Naive thymus-derived CD4-positive, alpha-beta T cell (primary cell): ENCODE measurements around the gene CTNNBIP1. TPM values are rescaled to one million over a fixed set of nuclear protein-coding genes. Genes with fewer than 3 reads are reported as not detected.

Experiments used
- ATAC-seq: fragments of 150-1000 bp; cut with Tn5 transposase; 2 replicates; pipeline ENCODE4 v1.10.0; 2021; ENCODE audit warnings: mild to moderate bottlenecking, moderate library complexity
- CTCF ChIA-PET: fragments of 350-600 bp; sonication (Branson Sonifier 250); formaldehyde crosslinking; loops from one replicate; lab custom pipeline; 2021; ENCODE audit warnings: antibody characterized with exemption; lab: Charles Lee
- POLR2A ChIA-PET: fragments of 350-600 bp; sonication (Branson Sonifier 250); formaldehyde crosslinking; loops from one replicate; lab custom pipeline; 2021; ENCODE audit warnings: antibody characterized with exemption, inconsistent platforms; lab: Charles Lee
- DNase-seq, 9 donors: peaks; one replicate each; pipeline versions ENCODE4 v3.0.0 to v3.0.0-alpha.2; 2020 to 2022; ENCODE audit warnings: mixed read lengths in 1 of 9
- H3K27ac ChIP-seq: one replicate; pipeline ENCODE4 v1.7.0; 2013; ENCODE audit warnings: mild to moderate bottlenecking, low read depth, low read length, moderate library complexity
- H3K27me3 ChIP-seq, 2 donors: one replicate each; pipeline ENCODE4 v1.7.0; 2013; ENCODE audit warnings: low read length in 2 of 2, mild to moderate bottlenecking in 2 of 2, moderate library complexity in 2 of 2; ENCODE audit not compliant: control insufficient read depth in 2 of 2, insufficient read depth in 2 of 2
- H3K36me3 ChIP-seq, 3 experiments: 1 replicate in 2 of 3; 2 replicates in 1 of 3; pipeline ENCODE4 v1.7.0; 2013; ENCODE audit warnings: low read length in 3 of 3, mild to moderate bottlenecking in 3 of 3, moderate library complexity in 1 of 3; ENCODE audit not compliant: insufficient read depth in 3 of 3, control insufficient read depth in 2 of 3
- H3K4me1 ChIP-seq, 2 donors: one replicate each; pipeline ENCODE4 v1.7.0; 2013; ENCODE audit warnings: low read length in 2 of 2, mild to moderate bottlenecking in 2 of 2, moderate library complexity in 1 of 2; ENCODE audit not compliant: control insufficient read depth in 2 of 2, insufficient read depth in 2 of 2
- H3K4me3 ChIP-seq: 2 replicates; pipeline ENCODE4 v1.7.0; 2013; ENCODE audit warnings: mild to moderate bottlenecking, low read length
- H3K9me3 ChIP-seq, 3 experiments: 1 replicate in 2 of 3; 2 replicates in 1 of 3; pipeline ENCODE4 v1.7.0; 2013; ENCODE audit warnings: low read length in 3 of 3; ENCODE audit not compliant: control insufficient read depth in 2 of 3
- H3K27ac Mint-ChIP-seq, 9 donors: one replicate each; pipeline ENCODE4 v1.8.0; 2020 to 2022; ENCODE audit warnings: mixed read lengths in 9 of 9, mild to moderate bottlenecking in 8 of 9, moderate library complexity in 5 of 9, inconsistent platforms in 2 of 9
- H3K27me3 Mint-ChIP-seq, 5 donors: one replicate each; pipeline ENCODE4 v1.8.0; 2021 to 2022; ENCODE audit warnings: mixed read lengths in 5 of 5, mild to moderate bottlenecking in 1 of 5
- H3K36me3 Mint-ChIP-seq, 5 donors: one replicate each; pipeline ENCODE4 v1.8.0; 2020 to 2022; ENCODE audit warnings: mixed read lengths in 5 of 5, mild to moderate bottlenecking in 3 of 5, inconsistent platforms in 1 of 5
- H3K4me1 Mint-ChIP-seq, 7 donors: one replicate each; pipeline ENCODE4 v1.8.0; 2020 to 2022; ENCODE audit warnings: mixed read lengths in 7 of 7, mild to moderate bottlenecking in 3 of 7, inconsistent platforms in 1 of 7
- H3K4me3 Mint-ChIP-seq, 10 donors: one replicate each; pipeline ENCODE4 v1.8.0; 2020 to 2022; ENCODE audit warnings: mild to moderate bottlenecking in 10 of 10, mixed read lengths in 10 of 10, moderate library complexity in 6 of 10, inconsistent platforms in 2 of 10
- H3K9me3 Mint-ChIP-seq, 11 donors: one replicate each; pipeline ENCODE4 v1.8.0; 2020 to 2022; ENCODE audit warnings: mixed read lengths in 11 of 11, mild to moderate bottlenecking in 4 of 11, inconsistent platforms in 1 of 11, moderate library complexity in 1 of 11
- intact Hi-C, 2 donors: fragments of 100-400 bp; cut with micrococcal nuclease; formaldehyde crosslinking; loops; one replicate each; pipeline ENCODE4 v1.15.1; 2023
- polyA plus RNA-seq, 2 donors: library from polyadenylated mRNA; unstranded; fragments of 300-500 nt; fragmentation: Illumina TruSeq; gene quantifications; one replicate each; pipeline ENCODE4 v1.2.3, GENCODE V29; 2021
- total RNA-seq, 6 experiments: library from RNA in 5 of 6; stranded (reverse) in 5 of 6; gene quantifications; 1 replicate in 5 of 6; 2 replicates in 1 of 6; pipeline ENCODE4 v1.2.3 and lab custom pipeline; 2021 to 2026

CTNNBIP1 gene
- total and polyA plus RNA-seq, 7 experiments from 2014 or later: 5.3 to 17.2 (median 7.2) TPM

DNA sequence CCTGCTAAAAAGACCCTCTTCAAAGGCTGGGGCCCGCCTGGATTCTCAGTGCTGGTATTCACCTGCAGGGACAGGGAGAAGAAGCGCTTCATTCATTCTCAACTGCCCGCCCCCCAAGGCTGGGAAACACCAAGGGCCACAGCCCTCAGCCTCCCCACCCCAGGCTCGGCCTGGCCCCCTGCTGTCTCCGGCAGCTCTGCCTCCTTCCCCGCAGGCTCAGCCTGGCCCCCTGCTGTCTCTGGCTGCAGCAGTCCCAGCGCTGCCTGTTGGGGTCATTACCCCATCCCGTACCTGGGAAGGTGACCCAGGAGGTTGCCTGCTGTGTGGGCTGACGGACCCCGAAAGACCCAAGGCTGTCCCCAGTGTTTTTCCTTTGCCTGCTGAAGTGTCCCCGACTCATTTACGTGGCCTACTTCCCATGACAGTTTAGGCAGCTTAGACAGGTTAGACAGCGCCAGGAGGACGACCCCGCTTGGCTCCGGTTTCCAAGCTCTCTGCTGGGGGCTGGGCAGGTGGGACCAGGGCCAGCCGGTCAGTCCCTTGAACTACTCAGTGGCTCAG is 63.4 kb downstream of the CTNNBIP1 start:
- no peak for ATAC-seq
- H3K27me3 ChIP-seq: no peaks in the 10 kb centered on the region
- Mint-ChIP-seq H3K27ac (no peak overlapping the region), H3K9me3 (no peaks in the 10 kb centered on the region), H3K4me1 (peaks cover 6 to 14% (median 10%) of the 10 kb centered on the region in 7 donors), H3K36me3 (no peaks in the 10 kb centered on the region), H3K4me3 (no peak overlapping the region), H3K27me3 (peaks cover 0 to 12% (median 0%) of the 10 kb centered on the region in 5 donors)
- no peak overlapping the region for H3K4me3 ChIP-seq
- no peaks in the 10 kb centered on the region for H3K9me3 ChIP-seq
- POLR2A ChIA-PET: no interaction called here
- CTCF ChIA-PET: no interaction called here
- no peaks in the 10 kb centered on the region for H3K36me3 ChIP-seq
- intact Hi-C loops: no loop called here
- DNase-seq: no peak
- H3K4me1 ChIP-seq: peaks cover 0 to 5% of the 10 kb centered on the region in 2 donors
- H3K27ac ChIP-seq: no peak overlapping the region

DNA sequence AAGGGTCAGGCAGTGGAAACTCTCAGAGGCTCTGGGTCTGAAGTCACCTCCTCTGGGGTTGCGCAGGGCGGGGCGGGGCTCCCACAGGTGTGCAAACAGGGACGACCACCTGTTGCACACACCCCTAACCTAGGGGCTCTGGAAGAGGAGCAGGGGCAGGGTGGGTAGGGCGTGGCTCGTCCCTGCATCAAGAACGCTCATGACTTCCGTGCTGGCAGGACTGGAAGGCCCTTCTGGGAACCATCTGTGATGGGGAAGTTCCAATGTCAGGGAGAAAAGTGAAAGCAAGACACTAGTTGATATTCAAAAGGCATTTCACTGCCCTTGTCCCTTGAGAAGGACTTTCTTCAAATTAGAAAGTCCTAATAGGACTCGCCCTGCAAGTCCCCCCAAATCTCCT is 64.2 kb downstream of the CTNNBIP1 start:
- no peaks in the 10 kb centered on the region for H3K9me3 ChIP-seq
- H3K4me1 ChIP-seq: peaks cover 0 to 5% of the 10 kb centered on the region in 2 donors
- H3K27me3 ChIP-seq: no peaks in the 10 kb centered on the region
- DNase-seq: no peak
- ATAC-seq: no peak
- ChIA-PET CTCF (no interaction called here), POLR2A (no interaction called here)
- Mint-ChIP-seq H3K36me3 (no peaks in the 10 kb centered on the region), H3K27me3 (peaks cover 0 to 11% (median 0%) of the 10 kb centered on the region in 5 donors), H3K9me3 (no peaks in the 10 kb centered on the region), H3K4me1 (peaks cover 6 to 14% (median 10%) of the 10 kb centered on the region in 7 donors), H3K4me3 (no peak overlapping the region), H3K27ac (no peak overlapping the region)
- H3K4me3 ChIP-seq: no peak overlapping the region
- intact Hi-C loops: no loop called here
- H3K36me3 ChIP-seq: no peaks in the 10 kb centered on the region
- no peak overlapping the region for H3K27ac ChIP-seq

DNA sequence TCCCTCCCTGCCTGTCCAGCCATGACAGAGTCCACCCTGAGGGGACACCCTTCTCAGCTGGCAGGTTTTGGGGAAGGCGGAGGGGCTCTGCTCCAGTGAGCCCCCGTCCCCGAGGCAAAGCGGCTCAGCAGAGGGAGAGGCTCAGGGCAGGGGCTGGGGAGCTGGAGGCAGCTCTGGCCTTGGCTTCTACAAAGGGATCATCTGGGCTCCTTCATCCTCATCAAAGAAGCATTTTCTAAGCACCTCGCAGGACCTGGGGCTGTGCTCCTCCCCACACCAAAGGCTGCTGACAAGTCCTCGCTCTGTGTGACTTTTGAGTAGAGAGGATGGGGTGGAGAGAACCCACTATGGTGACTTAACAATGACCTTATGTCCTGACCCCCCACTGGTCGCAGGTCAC is 65.3 kb downstream of the CTNNBIP1 start:
- no peaks in the 10 kb centered on the region for H3K36me3 Mint-ChIP-seq
- CTCF ChIA-PET: no interaction called here
- H3K4me3 Mint-ChIP-seq: no peak overlapping the region

DNA sequence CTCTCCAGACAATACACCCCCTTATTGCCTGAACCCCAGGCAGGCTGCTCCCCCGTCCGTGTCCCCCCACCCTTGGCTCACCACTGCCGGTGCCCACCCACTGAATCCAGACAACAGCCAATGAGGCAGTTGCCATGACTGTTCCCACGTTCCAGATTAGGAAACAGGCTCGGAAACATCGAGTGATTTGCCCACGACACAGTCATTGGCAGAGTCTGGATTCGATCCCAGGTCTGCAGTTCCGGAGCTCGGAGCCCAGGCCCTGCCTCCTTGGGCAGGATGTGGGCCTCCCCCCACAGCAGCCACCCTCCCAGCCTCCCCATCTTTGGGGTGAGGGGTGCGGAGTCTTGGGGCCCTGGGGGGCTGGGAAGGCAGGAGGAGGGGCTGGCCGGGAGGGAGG is 66.0 kb downstream of the CTNNBIP1 start:
- POLR2A ChIA-PET: no interaction called here
- Mint-ChIP-seq H3K27ac (no peak overlapping the region), H3K4me3 (no peak overlapping the region), H3K27me3 (peaks cover 0 to 18% (median 0%) of the 10 kb centered on the region in 5 donors), H3K4me1 (peaks cover 0 to 4% (median 0%) of the 10 kb centered on the region in 7 donors), H3K9me3 (no peaks in the 10 kb centered on the region), H3K36me3 (no peaks in the 10 kb centered on the region)
- H3K4me1 ChIP-seq: no peaks in the 10 kb centered on the region
- H3K9me3 ChIP-seq: no peaks in the 10 kb centered on the region
- CTCF ChIA-PET: no interaction called here
- ATAC-seq (no peak), DNase-seq (no peak)
- H3K36me3 ChIP-seq: no peaks in the 10 kb centered on the region
- H3K4me3 ChIP-seq: no peak overlapping the region
- H3K27ac ChIP-seq: no peak overlapping the region
- H3K27me3 ChIP-seq: no peaks in the 10 kb centered on the region
- intact Hi-C loops: no loop called here

More for the DNA sequence above, 65.3 kb downstream of the CTNNBIP1 start:
- DNase-seq (no peak), ATAC-seq (no peak)
- Histone ChIP-seq H3K9me3 (no peaks in the 10 kb centered on the region), H3K27me3 (no peaks in the 10 kb centered on the region), H3K4me1 (peaks cover 0 to 2% of the 10 kb centered on the region in 2 donors), H3K4me3 (no peak overlapping the region), H3K36me3 (no peaks in the 10 kb centered on the region), H3K27ac (no peak overlapping the region)
- H3K27ac Mint-ChIP-seq: no peak overlapping the region
- POLR2A ChIA-PET: no interaction called here
- intact Hi-C loops: no loop called here
- peaks cover 0 to 12% (median 0%) of the 10 kb centered on the region in 5 donors for H3K27me3 Mint-ChIP-seq
- H3K4me1 Mint-ChIP-seq: peaks cover 0 to 4% (median 1%) of the 10 kb centered on the region in 7 donors
- H3K9me3 Mint-ChIP-seq: no peaks in the 10 kb centered on the region

DNA sequence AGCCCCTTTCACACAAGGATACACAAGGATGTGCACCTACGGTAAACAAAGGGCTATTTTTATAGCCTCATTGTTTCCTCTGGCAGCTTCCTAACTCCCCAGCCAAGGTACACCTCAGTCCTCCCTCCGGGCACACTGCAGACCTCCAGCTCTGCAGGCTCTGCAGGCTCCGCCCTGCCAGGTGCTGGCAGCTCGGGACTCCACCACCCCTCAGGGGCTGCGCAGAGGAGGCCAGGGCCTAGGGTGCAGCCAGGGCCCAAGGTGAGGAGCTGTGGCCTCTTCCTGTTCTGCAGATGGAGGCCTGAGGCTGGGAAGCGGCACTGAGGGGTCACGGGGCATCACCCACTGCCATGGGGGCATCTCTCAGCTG is 66.5 kb downstream of the CTNNBIP1 start:
- CTCF ChIA-PET: no interaction called here

DNA sequence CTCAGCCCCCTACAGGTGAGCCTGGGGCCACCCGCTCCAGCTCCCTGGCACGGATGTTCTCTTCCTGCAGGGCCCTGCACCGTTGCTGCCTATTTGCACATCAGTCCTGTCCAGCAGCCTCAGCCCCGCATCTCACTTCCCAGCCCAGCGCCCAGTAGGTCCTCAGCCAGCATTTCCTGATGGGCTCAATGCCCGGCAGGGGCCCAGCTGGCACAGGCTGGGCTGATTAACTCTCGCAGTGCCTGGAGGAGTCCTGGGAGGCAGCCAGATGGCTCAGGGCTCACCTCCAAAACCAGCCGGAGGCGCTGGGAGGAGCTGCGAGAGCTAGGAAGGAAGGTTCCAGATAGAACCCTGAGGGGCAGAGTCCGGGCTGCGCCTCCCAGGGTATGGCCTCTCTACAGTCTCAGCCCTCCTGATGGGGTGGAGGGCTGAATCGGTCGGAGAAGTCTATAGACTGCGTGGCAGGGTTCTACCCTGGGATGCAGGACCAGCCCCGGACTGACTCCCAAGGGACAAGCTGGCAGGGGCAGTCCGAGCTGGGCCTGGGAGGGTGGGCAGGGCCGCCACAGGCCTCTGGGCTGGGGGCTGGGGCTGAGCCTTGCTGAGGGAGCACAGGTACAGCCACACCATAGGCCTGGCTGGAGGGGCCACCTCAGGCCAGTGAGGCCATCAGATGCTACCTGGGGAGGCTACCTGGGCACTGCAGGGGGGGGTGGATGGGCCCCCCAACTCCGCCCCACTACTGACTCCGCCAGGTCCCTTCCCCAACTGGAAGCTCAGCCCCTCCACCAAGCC is 67.1 kb downstream of the CTNNBIP1 start:
- Histone ChIP-seq H3K36me3 (no peaks in the 10 kb centered on the region), H3K27ac (no peak overlapping the region), H3K4me1 (no peaks in the 10 kb centered on the region), H3K9me3 (no peaks in the 10 kb centered on the region), H3K27me3 (no peaks in the 10 kb centered on the region), H3K4me3 (no peak overlapping the region)
- no peak overlapping the region for H3K4me3 Mint-ChIP-seq
- DNase-seq: no peak
- H3K4me1 Mint-ChIP-seq: peaks cover 0 to 2% (median 0%) of the 10 kb centered on the region in 7 donors
- intact Hi-C loops: no loop called here
- ChIA-PET POLR2A (interaction anchor here (0.7 to 1.1 kb wide), 2 partner anchors 12 to 1360 kb away, joined by 3 read pairs; no protein-coding TSS in a partner anchor), CTCF (no interaction called here)
- no peak for ATAC-seq
- H3K9me3 Mint-ChIP-seq: no peaks in the 10 kb centered on the region
- peaks cover 0 to 22% (median 0%) of the 10 kb centered on the region in 5 donors for H3K27me3 Mint-ChIP-seq
- no peaks in the 10 kb centered on the region for H3K36me3 Mint-ChIP-seq
- no peak overlapping the region for H3K27ac Mint-ChIP-seq

More for the DNA sequence above, 66.5 kb downstream of the CTNNBIP1 start:
- ATAC-seq (no peak), DNase-seq (no peak)
- H3K27ac Mint-ChIP-seq: no peak overlapping the region
- H3K27me3 Mint-ChIP-seq: peaks cover 0 to 22% (median 0%) of the 10 kb centered on the region in 5 donors
- Histone ChIP-seq H3K27ac (no peak overlapping the region), H3K4me1 (no peaks in the 10 kb centered on the region), H3K4me3 (no peak overlapping the region), H3K27me3 (no peaks in the 10 kb centered on the region), H3K9me3 (no peaks in the 10 kb centered on the region), H3K36me3 (no peaks in the 10 kb centered on the region)
- POLR2A ChIA-PET: interaction anchor here (0.7 kb wide), 1 partner anchor 1361 kb away, joined by 3 read pairs; no protein-coding TSS in a partner anchor
- H3K4me1 Mint-ChIP-seq: peaks cover 0 to 4% (median 0%) of the 10 kb centered on the region in 7 donors
- intact Hi-C loops: no loop called here
- H3K4me3 Mint-ChIP-seq: no peak overlapping the region
- H3K9me3 Mint-ChIP-seq: no peaks in the 10 kb centered on the region
- no peaks in the 10 kb centered on the region for H3K36me3 Mint-ChIP-seq
